Coronary artery (tissue), 2 donors: ENCODE measurements around the gene GFY.

Source experiments
- DNase-seq: peaks from one replicate; pipeline ENCODE4 v3.0.0-alpha.2; 2017; ENCODE audit warnings: low spot score
- H3K27ac ChIP-seq, 2 donors: fragments of 200-600 bp; sonication (generic); one replicate each; pipeline ENCODE4 v1.5.1; 2016 to 2019
- H3K4me3 ChIP-seq: fragments of 200-600 bp; sonication (generic); 2 replicates; pipeline ENCODE4 v1.5.1; 2016; ENCODE audit warnings: mild to moderate bottlenecking, moderate library complexity
- TF ChIP-seq, protein P1 (sequence below): fragments of 200-600 bp; sonication (generic); IDR thresholded peaks from one replicate; pipeline ENCODE4 v1.5.1; 2019; ENCODE audit warnings: antibody characterized with exemption

GFY gene

DNA sequence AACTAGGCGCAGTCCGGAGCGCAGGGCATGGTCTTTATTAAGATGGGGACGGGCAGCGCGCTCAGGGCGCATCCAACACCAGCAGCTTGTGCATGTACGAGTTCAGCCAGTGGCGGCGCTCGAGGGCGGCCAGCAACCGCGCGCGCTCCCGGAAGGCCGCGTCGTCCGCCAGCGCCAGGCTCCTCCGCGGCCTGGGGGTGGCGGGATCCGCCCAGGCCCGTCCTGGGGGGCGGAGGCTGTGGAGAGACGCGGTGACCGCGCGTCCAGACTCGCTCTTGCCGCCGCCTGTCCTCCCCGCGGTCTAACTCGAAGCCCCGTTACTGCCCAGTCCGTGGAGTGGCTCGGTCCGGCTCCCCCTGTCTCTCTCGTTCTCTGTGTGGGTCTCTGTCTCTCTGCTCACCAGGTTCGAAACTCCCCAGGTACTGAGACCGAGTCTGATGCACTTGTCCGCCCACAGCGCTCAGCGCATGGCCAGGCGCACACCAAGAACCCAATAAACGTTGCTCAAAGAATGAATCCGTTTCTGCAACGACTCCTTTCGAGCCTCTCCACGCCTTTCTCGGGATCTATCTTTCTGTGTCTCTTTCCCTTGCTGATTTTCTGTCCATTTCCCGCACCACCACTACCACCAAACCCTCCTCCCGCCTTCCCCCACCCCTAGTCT lies 2.6 kb upstream of the GFY start:
- Histone ChIP-seq H3K27ac (no peak overlapping the region), H3K4me3 (peak overlapping the region; percentile 61)
- TF ChIP-seq, protein P1, sequence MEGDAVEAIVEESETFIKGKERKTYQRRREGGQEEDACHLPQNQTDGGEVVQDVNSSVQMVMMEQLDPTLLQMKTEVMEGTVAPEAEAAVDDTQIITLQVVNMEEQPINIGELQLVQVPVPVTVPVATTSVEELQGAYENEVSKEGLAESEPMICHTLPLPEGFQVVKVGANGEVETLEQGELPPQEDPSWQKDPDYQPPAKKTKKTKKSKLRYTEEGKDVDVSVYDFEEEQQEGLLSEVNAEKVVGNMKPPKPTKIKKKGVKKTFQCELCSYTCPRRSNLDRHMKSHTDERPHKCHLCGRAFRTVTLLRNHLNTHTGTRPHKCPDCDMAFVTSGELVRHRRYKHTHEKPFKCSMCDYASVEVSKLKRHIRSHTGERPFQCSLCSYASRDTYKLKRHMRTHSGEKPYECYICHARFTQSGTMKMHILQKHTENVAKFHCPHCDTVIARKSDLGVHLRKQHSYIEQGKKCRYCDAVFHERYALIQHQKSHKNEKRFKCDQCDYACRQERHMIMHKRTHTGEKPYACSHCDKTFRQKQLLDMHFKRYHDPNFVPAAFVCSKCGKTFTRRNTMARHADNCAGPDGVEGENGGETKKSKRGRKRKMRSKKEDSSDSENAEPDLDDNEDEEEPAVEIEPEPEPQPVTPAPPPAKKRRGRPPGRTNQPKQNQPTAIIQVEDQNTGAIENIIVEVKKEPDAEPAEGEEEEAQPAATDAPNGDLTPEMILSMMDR = no peak
- DNase-seq = no peak

DNA sequence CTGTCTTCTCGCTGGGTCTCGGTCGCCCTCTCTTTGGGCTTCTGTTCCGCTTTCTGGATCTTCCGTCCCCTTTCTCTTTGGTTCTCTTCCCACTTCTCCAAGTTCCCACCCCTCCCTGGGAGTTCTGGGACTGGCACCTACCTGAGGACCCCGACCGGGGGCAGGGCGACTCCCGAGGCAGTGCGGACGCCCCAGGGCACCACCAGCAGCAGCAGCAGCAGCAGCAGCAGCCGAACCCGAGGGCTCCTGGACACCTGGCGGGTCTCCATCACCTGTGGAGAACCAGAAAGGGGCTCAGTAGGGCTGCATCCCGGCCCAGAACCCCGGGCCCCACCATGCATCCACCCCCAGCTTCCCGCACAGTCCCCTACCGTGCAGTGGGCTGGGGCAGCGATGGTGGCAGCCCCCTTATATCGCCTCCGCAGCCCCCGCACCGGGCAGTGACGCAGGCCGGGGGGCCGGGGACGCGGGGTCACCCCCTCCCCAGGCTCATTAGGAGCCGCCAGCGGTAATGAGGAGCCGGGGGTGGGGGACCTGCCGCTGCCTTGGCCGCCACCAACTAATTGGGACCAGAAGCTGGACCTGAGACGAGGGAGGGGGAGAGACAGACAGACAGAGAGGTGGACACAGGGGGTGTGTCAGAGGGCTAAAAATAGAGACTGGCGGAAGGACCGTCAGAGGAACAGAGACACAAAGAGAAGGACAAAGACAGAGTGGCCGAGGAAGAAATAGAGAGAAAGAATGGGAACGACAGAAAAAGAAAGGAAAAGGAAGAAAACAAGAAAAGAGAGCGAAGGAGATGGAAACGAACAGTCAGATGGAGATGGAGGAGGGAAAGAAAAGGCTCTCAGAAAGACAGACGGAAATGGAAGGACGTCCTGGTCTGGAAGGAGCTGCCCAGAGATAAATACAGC lies 1.9 kb upstream of the GFY start, which contains the start of gene PTH2:
PTH2 (minus strand) TSS at position 371 of the 914 bp plus-strand sequence; CDS start at position 269, 102 bp downstream.
- H3K4me3 ChIP-seq = peak within 1 kb of the TSS; percentile 61
- TF ChIP-seq, protein P1 = no peak
- no peak within 1 kb of the TSS for H3K27ac ChIP-seq
- no peak for DNase-seq

DNA sequence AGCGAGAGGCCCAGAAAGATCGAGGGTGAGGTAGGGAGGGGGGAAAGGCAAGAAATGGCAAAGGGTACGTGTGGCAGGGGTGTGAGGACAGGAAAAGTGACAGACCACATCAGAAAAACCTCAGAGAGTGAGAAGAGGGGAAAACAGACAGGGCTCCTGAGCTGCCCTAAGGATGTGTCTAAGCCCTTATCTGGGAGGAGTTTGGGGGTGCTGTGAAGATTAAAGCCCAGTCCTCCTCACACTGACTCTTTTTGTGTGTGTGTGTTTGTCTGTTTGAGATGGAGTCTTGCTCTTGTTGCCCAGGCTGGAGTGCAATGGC lies 1.2 kb upstream of the GFY start:
- Histone ChIP-seq H3K4me3 (no peak overlapping the region), H3K27ac (no peak overlapping the region)
- TF ChIP-seq, protein P1 = no peak
- no peak for DNase-seq

DNA sequence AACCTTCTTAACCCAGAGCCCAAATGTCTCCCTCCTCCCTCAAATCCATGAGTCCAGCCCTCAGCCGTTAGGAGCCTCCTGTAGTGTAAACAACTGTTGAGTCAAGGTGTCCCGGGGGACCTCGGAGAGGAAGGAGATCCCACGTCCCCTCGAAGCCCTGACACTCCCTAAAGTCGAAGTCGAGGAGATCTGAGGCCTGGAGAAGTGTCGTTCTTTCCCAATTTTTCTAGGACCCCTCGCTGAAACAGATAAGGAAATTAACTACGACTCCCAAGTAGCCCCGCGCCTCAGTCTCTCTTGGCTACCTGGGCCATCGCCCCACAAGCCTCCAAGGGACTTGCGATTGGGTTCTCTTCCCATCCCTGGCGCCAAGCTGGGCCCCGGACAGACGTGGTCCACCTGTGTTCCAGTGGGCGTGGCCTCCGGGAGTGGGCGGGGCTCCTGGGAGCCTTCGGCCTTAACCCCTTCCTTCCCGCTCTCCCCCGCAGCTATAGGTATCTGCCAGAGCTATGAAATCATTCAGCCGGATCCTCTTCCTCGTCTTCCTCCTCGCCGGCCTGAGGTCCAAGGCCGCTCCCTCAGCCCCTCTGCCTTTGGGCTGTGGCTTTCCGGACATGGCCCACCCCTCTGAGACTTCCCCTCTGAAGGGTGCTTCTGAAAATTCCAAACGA lies 869 bp downstream of the GFY start:
- no peak for DNase-seq
- Histone ChIP-seq H3K27ac (no peak overlapping the region), H3K4me3 (no peak overlapping the region)
- TF ChIP-seq, protein P1 = no peak

DNA sequence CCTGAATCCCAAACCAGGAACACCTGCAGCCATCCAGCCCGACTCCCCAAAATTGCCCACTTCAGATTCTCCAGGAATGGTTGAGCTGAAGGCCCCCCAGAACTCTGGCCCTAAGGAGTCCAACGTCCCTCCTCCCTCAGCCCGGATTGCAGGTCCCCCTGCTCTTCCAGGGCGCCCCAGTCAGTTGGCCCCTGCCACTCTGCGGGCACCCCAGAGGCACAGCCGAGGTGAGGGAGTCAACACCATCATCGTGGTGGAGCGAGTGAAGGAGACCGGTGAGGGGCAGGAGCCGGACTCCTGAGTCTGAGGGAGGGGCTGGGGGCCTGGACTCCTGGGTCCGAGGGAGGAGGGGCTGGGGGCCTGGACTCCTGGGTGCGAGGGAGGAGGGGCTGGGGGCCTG lies 2.2 kb downstream of the GFY start:
- no peak overlapping the region for H3K27ac ChIP-seq
- H3K4me3 ChIP-seq = no peak overlapping the region
- TF ChIP-seq, protein P1 = no peak
- DNase-seq = no peak

DNA sequence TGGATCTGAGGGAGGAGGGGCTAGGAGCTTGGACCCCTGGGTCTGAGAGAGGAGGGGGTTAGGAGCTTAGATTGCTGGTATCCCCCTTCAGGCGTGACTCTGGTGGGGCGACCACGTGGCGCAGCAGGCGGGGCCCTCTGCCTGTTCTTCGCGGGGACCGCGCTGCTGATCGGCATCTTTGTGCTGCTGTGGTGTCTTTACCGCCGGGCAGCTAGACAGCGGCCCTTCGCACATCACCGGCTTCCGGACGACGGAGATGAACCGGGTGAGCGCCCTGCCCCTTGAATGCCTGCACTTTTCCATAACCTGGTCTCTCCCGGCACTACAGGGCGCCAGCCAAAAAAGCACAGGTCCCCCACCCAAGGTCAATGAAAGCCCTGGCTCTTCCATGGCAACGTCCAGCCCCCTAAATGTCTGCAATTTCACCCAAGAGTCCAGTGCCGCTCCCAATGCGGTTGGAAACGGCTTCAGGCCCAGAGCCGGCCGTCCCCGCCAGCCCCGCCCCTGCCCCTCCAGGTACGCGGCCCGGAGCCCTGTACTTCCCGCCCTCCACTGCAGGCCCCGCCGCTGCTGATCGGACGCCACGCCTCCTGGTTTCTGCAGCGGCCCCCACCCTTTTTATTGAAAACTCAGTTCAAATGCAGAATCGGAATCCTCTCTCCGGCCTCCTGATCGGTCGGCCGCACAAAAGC lies 2.8 kb downstream of the GFY start:
- TF ChIP-seq, protein P1 = no peak
- Histone ChIP-seq H3K27ac (no peak overlapping the region), H3K4me3 (peak overlapping the region; percentile 39)
- no peak for DNase-seq
